ENCODE results near the gene CBX3. TPM values are rescaled to one million over a fixed set of nuclear protein-coding genes. Genes with fewer than 3 reads are reported as not detected.
A peak's percentile ranks its signal among the peaks of the same experiment; 100 is the strongest.

Gene CBX3
- total and polyA plus RNA-seq, 2 of the 13 experiments (the other 11 are each of a cell fraction or from before 2014, with no cell fraction given): 53.9 to 249 TPM

GRCh38 chr7:26200444-26201246 lies 900 bp upstream of the CBX3 start, which contains the start of gene HNRNPA2B1 (continued):
- no peak for TF ChIP-seq CSRNP2 (CRISPR knock-in tag; conservative IDR thresholded peaks at IDR 0.05; ENCODE audit: low read depth)
- TF ChIP-seq ZMYM2 (CRISPR knock-in tag; IDR thresholded peaks at IDR 0.05): no peak
- 0 out of 2 replicates have a peak, but pooled peaks have one; percentile 39 for TF ChIP-seq ZSCAN22 (CRISPR knock-in tag; IDR thresholded peaks at IDR 0.05)
- TF ChIP-seq SP4 (CRISPR knock-in tag; IDR thresholded peaks at IDR 0.05): peak; percentile 88; the same call in 1 of the 2 replicates
- no peak for TF ChIP-seq ZNF660 (CRISPR knock-in tag; IDR thresholded peaks at IDR 0.05; ENCODE audit: borderline replicate concordance, low read depth)
- TF ChIP-seq ZC3H4 (CRISPR knock-in tag; IDR thresholded peaks at IDR 0.05; ENCODE audit: borderline replicate concordance): no peak; the same call in 1 of the 2 replicates
- peak; percentile 45; the same call in 1 of the 2 replicates for TF ChIP-seq ETV5 (CRISPR knock-in tag; IDR thresholded peaks at IDR 0.05; ENCODE audit: borderline replicate concordance)
- no peak; the same call in 1 of the 2 replicates for TF ChIP-seq ARNT2 (CRISPR knock-in tag; IDR thresholded peaks at IDR 0.05; ENCODE audit: low read depth)
- TF ChIP-seq HNRNPL (IDR thresholded peaks at IDR 0.05; ENCODE audit: low read depth, low read length): peak; percentile 64; the same call in 1 of the 2 replicates
- TF ChIP-seq ZFY (CRISPR knock-in tag; IDR thresholded peaks at IDR 0.05): peak; percentile 69
- no peak for TF ChIP-seq ZFP36 (IDR thresholded peaks at IDR 0.05; ENCODE audit: borderline replicate concordance, low read depth, low read length, partially characterized antibody)
- peak; percentile 89; the same call in 1 of the 2 replicates for TF ChIP-seq ZNF790 (CRISPR knock-in tag; IDR thresholded peaks at IDR 0.05; ENCODE audit: borderline replicate concordance)
- peak; percentile 24 for TF ChIP-seq UBTF (CRISPR knock-in tag; IDR thresholded peaks at IDR 0.05)
- TF ChIP-seq SCMH1 (CRISPR knock-in tag; IDR thresholded peaks at IDR 0.05; ENCODE audit: borderline replicate concordance): no peak
- no peak for TF ChIP-seq FOXO4 (CRISPR knock-in tag; conservative IDR thresholded peaks at IDR 0.05)
- no peak; the same call in 1 of the 2 replicates for TF ChIP-seq ARNTL (CRISPR knock-in tag; IDR thresholded peaks at IDR 0.05)
- 0 out of 2 replicates have a peak, but pooled peaks have one; percentile 26 for TF ChIP-seq ZNF333 (CRISPR knock-in tag; IDR thresholded peaks at IDR 0.05; ENCODE audit: borderline replicate concordance)
- TF ChIP-seq MXD3 (CRISPR knock-in tag; IDR thresholded peaks at IDR 0.05): peak; percentile 72; the same call in 1 of the 2 replicates
- no peak for TF ChIP-seq MLX (CRISPR knock-in tag; IDR thresholded peaks at IDR 0.05)
- TF ChIP-seq ZNF12 (CRISPR knock-in tag; IDR thresholded peaks at IDR 0.05): no peak
- peak; percentile 83 for TF ChIP-seq KLF11 (CRISPR knock-in tag; IDR thresholded peaks at IDR 0.05)

Measured in HepG2 (cell line).